Endometrial microvascular endothelial cells (primary cell): Measurements from ENCODE around the gene R3HDML. TPM values are rescaled to one million over a fixed set of nuclear protein-coding genes. Genes with fewer than 3 reads are reported as not detected.

Source experiments
- in situ Hi-C: cut with HindIII; loops from 2 replicates; pipeline ENCODE4 v1.10.0; 2017; ENCODE audit warnings: low sequenced_read_pairs, low pct_unique_long_range_greater_than_20kb; ENCODE audit errors: inconsistent ontology term
- total RNA-seq: library from RNA; depleted of rRNA; stranded (reverse); fragments of >200 nt; gene quantifications from one replicate; pipeline ENCODE4 v1.2.3, GENCODE V29; 2015; ENCODE audit errors: inconsistent ontology term

R3HDML gene
- total RNA-seq, 1 donor from 2014 or later: not detected

DNA sequence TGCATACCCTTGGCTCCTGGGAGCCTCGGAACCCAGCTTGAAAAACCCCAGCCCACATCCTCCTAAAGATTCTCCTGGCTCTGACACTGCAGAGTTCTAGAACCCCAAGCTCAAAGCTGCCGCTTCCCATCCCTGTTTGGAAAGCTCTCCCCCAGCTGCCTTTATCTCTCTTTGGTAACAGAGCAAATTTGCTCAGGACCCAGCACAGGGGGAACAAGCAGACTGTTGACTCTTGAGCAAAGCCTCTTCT, 57.5 kb downstream of the R3HDML start:
- in situ Hi-C loops: loop anchor here (10.0 kb wide), 1 partner anchor 70 kb away; no protein-coding TSS in a partner anchor

- in situ Hi-C loops: loop anchor here (10.0 kb wide), 1 partner anchor 70 kb away; no protein-coding TSS in a partner anchor
These were observed 58.0 kb downstream of the R3HDML start for GRCh38 chr20:44394702-44395460.

GRCh38 chr20:44395461-44396340, 58.9 kb downstream of the R3HDML start:
- in situ Hi-C loops: loop anchor here (10.0 kb wide), 1 partner anchor 69 kb away; no protein-coding TSS in a partner anchor

DNA sequence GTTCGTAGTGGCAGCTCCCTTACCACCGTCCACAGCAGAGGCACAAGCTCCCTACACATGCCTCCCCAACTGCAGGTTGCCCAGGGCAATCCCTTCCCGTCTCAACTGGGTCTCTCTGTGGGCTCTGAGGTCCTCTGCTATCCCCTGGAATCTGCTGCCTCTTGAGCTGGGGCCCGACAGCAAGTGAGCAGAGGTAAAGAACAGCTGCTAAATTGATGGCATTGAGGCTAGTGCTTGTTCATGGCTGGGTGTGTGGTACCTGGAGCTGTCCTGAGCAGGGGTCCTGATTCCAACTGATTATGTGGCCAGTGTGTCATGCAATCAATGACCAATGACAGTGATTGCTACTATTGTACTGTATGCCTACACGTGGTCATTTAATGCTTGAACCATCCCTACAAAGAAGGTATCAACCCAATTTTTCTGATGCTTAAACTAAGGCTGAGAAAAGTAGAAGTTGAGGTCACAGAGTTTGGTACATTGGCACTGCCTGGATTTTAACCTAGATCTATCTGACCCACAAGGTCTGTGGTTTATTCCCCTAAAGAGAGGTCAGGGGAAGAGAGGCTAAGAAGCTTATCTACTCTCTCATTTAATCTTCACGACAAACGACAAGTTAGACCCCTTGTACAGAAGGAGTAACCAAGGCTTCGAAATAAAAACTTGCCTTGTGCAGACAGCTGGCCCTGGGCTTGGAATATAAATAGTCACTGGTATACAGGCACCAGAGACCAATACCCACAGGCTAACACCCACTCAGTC, 59.7 kb downstream of the R3HDML start:
- in situ Hi-C loops: loop anchor here (10.0 kb wide), 1 partner anchor 68 kb away; no protein-coding TSS in a partner anchor

DNA sequence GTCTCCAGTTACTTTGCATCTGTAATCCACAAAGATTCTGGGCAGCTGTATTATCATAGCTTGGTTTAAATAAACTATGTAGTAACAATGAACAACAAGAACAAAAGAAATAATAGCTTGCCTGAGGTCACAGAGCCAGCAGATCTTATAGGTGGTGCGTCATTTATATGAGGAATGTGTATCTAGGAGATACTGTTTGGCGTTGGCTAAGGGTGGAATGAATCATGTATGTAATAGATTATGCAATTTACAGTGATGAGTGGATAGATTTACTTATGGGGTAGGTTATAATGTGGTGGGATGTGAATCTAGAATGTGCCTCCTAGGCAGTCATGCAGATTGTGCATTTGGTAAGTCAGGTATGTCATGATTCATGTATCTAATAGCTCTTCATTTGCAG, 61.5 kb downstream of the R3HDML start:
- in situ Hi-C loops: loop anchor here (10.0 kb wide), 1 partner anchor 66 kb away; no protein-coding TSS in a partner anchor

DNA sequence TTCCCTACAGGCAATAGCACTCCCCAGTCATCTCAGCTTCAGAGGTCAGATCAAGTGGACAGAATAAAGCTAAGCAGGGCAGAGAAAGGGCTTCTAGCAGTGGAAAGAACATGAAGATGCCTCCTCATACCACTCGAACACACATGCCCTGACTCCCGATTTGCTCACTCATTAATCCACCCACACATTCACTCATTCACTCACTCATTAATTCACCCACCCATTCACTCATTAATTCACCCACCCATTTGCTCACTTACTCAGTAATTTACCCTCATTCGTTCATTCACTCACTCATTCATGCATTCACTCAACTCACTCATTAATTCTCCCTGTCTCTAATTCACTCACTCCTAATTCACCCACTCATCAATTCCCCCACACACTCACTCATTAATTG, 62.6 kb downstream of the R3HDML start:
- in situ Hi-C loops: loop anchor here (10.0 kb wide), 1 partner anchor 65 kb away; no protein-coding TSS in a partner anchor

DNA sequence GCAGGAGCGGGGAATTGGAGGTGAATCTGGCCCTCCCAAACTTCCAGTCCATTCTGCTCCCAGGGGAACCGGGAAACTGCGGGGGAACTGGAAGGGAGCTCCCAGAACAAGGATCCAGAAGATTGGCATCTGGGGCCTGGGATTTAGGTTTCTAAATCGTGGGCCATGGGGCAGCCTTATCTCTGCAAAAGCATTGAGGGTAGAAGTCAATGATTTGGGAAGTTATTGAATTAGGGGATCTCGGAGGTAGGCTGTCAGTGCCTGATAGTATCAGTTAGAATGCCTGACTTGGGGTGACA, 63.8 kb downstream of the R3HDML start:
- in situ Hi-C loops: no loop called here

Other genes with a start within 250 kb of the R3HDML start
- gene JPH2, start 149.9 kb upstream of the R3HDML start, total RNA-seq: 0.28 TPM
- 36.9 TPM for gene OSER1, start 126.3 kb upstream of the R3HDML start, total RNA-seq
- gene GDAP1L1, start 89.7 kb upstream of the R3HDML start, total RNA-seq: not detected
- 9.2 TPM for gene FITM2, start 25.8 kb upstream of the R3HDML start, total RNA-seq
- not detected for gene HNF4A, start 18.7 kb downstream of the R3HDML start, total RNA-seq
- 4.6 TPM for gene TTPAL, start 138.8 kb downstream of the R3HDML start, total RNA-seq
- gene SERINC3, start 185.0 kb downstream of the R3HDML start, total RNA-seq: 100.0 TPM
- gene PKIG, start 245.5 kb downstream of the R3HDML start, total RNA-seq: 147 TPM